A549 (cell line): Measurements from ENCODE around the gene CA12. TPM values are rescaled to one million over a fixed set of nuclear protein-coding genes. Genes with fewer than 3 reads are reported as not detected.

Experiments used
- ATAC-seq, 2 experiments: fragments of 200-7000 bp in 1 of 2; fragments of >200 bp in 1 of 2; cut with Nextera tagmentation in 1 of 2; cut with Tn5 transposase in 1 of 2; 3 replicates each; pipeline versions ENCODE4 v1.8.0 to v1.9.1; 2018 to 2020; ENCODE audit warnings: mild to moderate bottlenecking in 1 of 2, moderate library complexity in 1 of 2
- CTCF ChIA-PET: fragments of 300-600 bp; sonication (Branson Sonifier 250); formaldehyde crosslinking; extraction: SDS; loops from one replicate; lab custom pipeline; 2021; ENCODE audit warnings: antibody characterized with exemption, inconsistent platforms; lab: Yijun Ruan, JAX
- POLR2A ChIA-PET: fragments of 350-600 bp; formaldehyde crosslinking; extraction: SDS; loops from one replicate; lab custom pipeline; 2021; ENCODE audit warnings: antibody characterized with exemption, inconsistent platforms; lab: Yijun Ruan, JAX
- DNase-seq, 2 experiments: peaks; one replicate each; pipeline versions ENCODE4 v3.0.0 to v3.0.0-alpha.2; 2011 to 2016; ENCODE audit warnings: low read depth in 1 of 2, low spot score in 1 of 2
- FAIRE-seq: peaks from 2 replicates; lab custom pipeline; 2011; peaks lifted over from hg19 to GRCh38; lab: Jason Lieb, UNC
- H3K27ac ChIP-seq, 2 experiments: fragments of >200 bp; sonication (Bioruptor Twin); formaldehyde crosslinking; 3 replicates each; pipeline ENCODE4 v1.5.1; 2016 to 2017
- H3K4me1 ChIP-seq: fragments of >200 bp; sonication (Bioruptor Twin); formaldehyde crosslinking; 3 replicates; pipeline ENCODE4 v1.6.1; 2016
- H3K4me2 ChIP-seq: fragments of >200 bp; sonication (Bioruptor Twin); formaldehyde crosslinking; 3 replicates; pipeline ENCODE4 v1.6.1; 2016
- H3K4me3 ChIP-seq: fragments of >200 bp; sonication (Bioruptor Twin); formaldehyde crosslinking; 3 replicates; pipeline ENCODE4 v1.5.1; 2016
- H3K9me3 ChIP-seq: fragments of >200 bp; sonication (Bioruptor Twin); formaldehyde crosslinking; 3 replicates; pipeline ENCODE4 v1.6.1; 2016
- ATOH8 ChIP-seq: fragments of 250-450 bp; sonication (Bioruptor Pico); IDR thresholded peaks from 2 replicates; pipeline ENCODE4 v1.5.0; 2020; ENCODE audit warnings: low read depth, mild to moderate bottlenecking, moderate library complexity
- BHLHE40 ChIP-seq: IDR thresholded peaks from 2 replicates; pipeline ENCODE4 v1.6.1; 2012; ENCODE audit warnings: low read depth, low read length, inconsistent platforms
- CBX8 ChIP-seq: fragments of 200-600 bp; sonication (generic); IDR thresholded peaks from 2 replicates; pipeline ENCODE4 v1.6.1; 2016
- CEBPB ChIP-seq, 2 experiments: fragments of >200 bp in 1 of 2; sonication (Bioruptor Twin) in 1 of 2; formaldehyde crosslinking in 1 of 2; IDR thresholded peaks; 2 replicates each; pipeline ENCODE4 v1.6.1; 2012 to 2016
- CHD4 ChIP-seq: fragments of 200-600 bp; sonication (generic); IDR thresholded peaks from 2 replicates; pipeline ENCODE4 v1.6.1; 2016; ENCODE audit warnings: antibody characterized with exemption, mild to moderate bottlenecking, borderline replicate concordance
- CTCF ChIP-seq: fragments of >200 bp; sonication (Bioruptor Twin); formaldehyde crosslinking; IDR thresholded peaks from 3 replicates; pipeline ENCODE4 v1.5.1; 2016
- EHMT2 ChIP-seq: fragments of 200-600 bp; sonication (generic); IDR thresholded peaks from 2 replicates; pipeline ENCODE4 v1.6.1; 2016; ENCODE audit warnings: antibody characterized with exemption, low read depth, mild to moderate bottlenecking, moderate library complexity
- EP300 ChIP-seq, 2 experiments: fragments of >200 bp; sonication (Bioruptor Twin); formaldehyde crosslinking; IDR thresholded peaks; 2 replicates in 1 of 2; 3 replicates in 1 of 2; pipeline ENCODE4 v1.6.1; 2016 to 2017
- FOSL2 ChIP-seq, 2 experiments: fragments of 450-650 bp in 1 of 2; fragments of >200 bp in 1 of 2; sonication (Bioruptor Twin) in 1 of 2; formaldehyde crosslinking; IDR thresholded peaks; 2 replicates each; pipeline versions ENCODE4 v1.5.0 to v1.6.1; 2016 to 2020; ENCODE audit warnings: mild to moderate bottlenecking in 1 of 2, moderate library complexity in 1 of 2
- HEYL ChIP-seq: fragments of 250-450 bp; sonication (Bioruptor Pico); IDR thresholded peaks from 2 replicates; pipeline ENCODE4 v1.8.0; 2021; ENCODE audit warnings: mild to moderate bottlenecking, moderate library complexity
- HMGXB4 ChIP-seq: fragments of 250-450 bp; sonication (Bioruptor Pico); IDR thresholded peaks from 2 replicates; pipeline ENCODE4 v1.5.0; 2021; ENCODE audit warnings: mild to moderate bottlenecking, moderate library complexity, borderline replicate concordance
- HOXA7 ChIP-seq: fragments of 250-450 bp; sonication (Bioruptor Pico); IDR thresholded peaks from 2 replicates; pipeline ENCODE4 v1.5.0; 2020; ENCODE audit warnings: mild to moderate bottlenecking, moderate library complexity
- HOXB5 ChIP-seq: fragments of 250-450 bp; sonication (Bioruptor Pico); IDR thresholded peaks from 2 replicates; pipeline ENCODE4 v1.5.0; 2020; ENCODE audit warnings: mild to moderate bottlenecking, moderate library complexity
- JUNB ChIP-seq: fragments of >200 bp; sonication (Bioruptor Twin); formaldehyde crosslinking; IDR thresholded peaks from 2 replicates; pipeline ENCODE4 v1.6.1; 2016
- KDM5A ChIP-seq: fragments of 200-600 bp; sonication (generic); IDR thresholded peaks from 2 replicates; pipeline ENCODE4 v1.6.1; 2016; ENCODE audit warnings: antibody characterized with exemption, mild to moderate bottlenecking
- MAFK ChIP-seq: fragments of 450-650 bp; IDR thresholded peaks from 2 replicates; pipeline ENCODE4 v1.6.1; 2014; ENCODE audit not compliant: partially characterized antibody
- MAX ChIP-seq: IDR thresholded peaks from 2 replicates; pipeline ENCODE4 v1.6.1; 2012
- NFE2L2 ChIP-seq: fragments of 150-350 bp; conservative IDR thresholded peaks from 2 replicates; pipeline ENCODE4 v1.6.1; 2014; ENCODE audit warnings: low read length
- NPAS2 ChIP-seq: fragments of 250-450 bp; sonication (Bioruptor Pico); IDR thresholded peaks from 2 replicates; pipeline ENCODE4 v1.8.0; 2022; ENCODE audit warnings: mild to moderate bottlenecking, moderate library complexity, borderline replicate concordance
- PBX3 ChIP-seq: IDR thresholded peaks from 2 replicates; pipeline ENCODE4 v1.6.1; 2012
- POLR2A ChIP-seq: IDR thresholded peaks from 2 replicates; pipeline ENCODE4 v1.6.1; 2012; ENCODE audit warnings: mild to moderate bottlenecking, low read length
- RAD21 ChIP-seq, 2 experiments: fragments of >200 bp in 1 of 2; sonication (Bioruptor Twin) in 1 of 2; formaldehyde crosslinking in 1 of 2; IDR thresholded peaks in 1 of 2; conservative IDR thresholded peaks in 1 of 2; 2 replicates in 1 of 2; 3 replicates in 1 of 2; pipeline ENCODE4 v1.6.1; 2012 to 2018; ENCODE audit warnings: inconsistent platforms in 1 of 2
- RFX5 ChIP-seq: fragments of 450-650 bp; IDR thresholded peaks from 2 replicates; pipeline ENCODE4 v1.7.1; 2014; ENCODE audit warnings: antibody characterized with exemption, mild to moderate bottlenecking, moderate library complexity
- RNF2 ChIP-seq: fragments of 200-600 bp; sonication (generic); IDR thresholded peaks from 2 replicates; pipeline ENCODE4 v1.6.1; 2016; ENCODE audit warnings: low read depth, mild to moderate bottlenecking, antibody characterized with exemption, moderate library complexity, borderline replicate concordance
- SMC3 ChIP-seq: fragments of >200 bp; sonication (Bioruptor Twin); formaldehyde crosslinking; IDR thresholded peaks from 3 replicates; pipeline ENCODE4 v1.6.1; 2018; ENCODE audit warnings: inconsistent platforms
- SREBF2 ChIP-seq: fragments of 450-650 bp; IDR thresholded peaks from 2 replicates; pipeline ENCODE4 v1.6.1; 2014; ENCODE audit warnings: mild to moderate bottlenecking, moderate library complexity
- USF2 ChIP-seq: fragments of 450-650 bp; IDR thresholded peaks from 2 replicates; pipeline ENCODE4 v1.6.1; 2014; ENCODE audit warnings: antibody characterized with exemption
- ZFP36 ChIP-seq: fragments of 450-650 bp; IDR thresholded peaks from 2 replicates; pipeline ENCODE4 v1.6.1; 2014; ENCODE audit warnings: borderline replicate concordance; ENCODE audit not compliant: partially characterized antibody
- WGBS: methylation state at CpG from one replicate; pipeline ENCODE4 v1.1.6; 2017; ENCODE audit errors: missing lambda C conversion rate; 5-methylcytosine and 5-hydroxymethylcytosine counted together
- polyA plus RNA-seq, 4 experiments: library from polyadenylated mRNA; depleted of rRNA in 3 of 4; stranded (reverse); fragments of >200 nt; fragmentation: RNase III in 1 of 4; extraction: RNeasy Plus Mini Kit Qiagen cat#74134 plus additional on column Dnase treatment in 1 of 4; gene quantifications; 2 replicates in 3 of 4; 3 replicates in 1 of 4; pipeline ENCODE4 v1.2.3, GENCODE V29; 2011 to 2017

CA12 gene
- polyA plus RNA-seq, 2 of the 4 experiments (the other 2 are of a cell fraction) = 129 to 323 TPM

- no peaks in the 10 kb centered on the region for H3K9me3 ChIP-seq
- WGBS = 80% methylated on average over 11 of the region's 11 CpGs
- FAIRE-seq = no peak
- H3K4me1 ChIP-seq = peaks cover 21% of the 10 kb centered on the region; the same call in 2 of the 3 replicates
- TF ChIP-seq PBX3 = no peak
- no peak for TF ChIP-seq RNF2
- TF ChIP-seq HMGXB4 (CRISPR knock-in tag) = no peak
- no peak for TF ChIP-seq MAFK
- TF ChIP-seq ZFP36 = no peak
- no peak for TF ChIP-seq BHLHE40
- TF ChIP-seq CEBPB (IDR thresholded peaks at IDR 0.05) = no peak
- TF ChIP-seq RAD21 (conservative IDR thresholded peaks at IDR 0.05 in 1 of 2, IDR thresholded peaks at IDR 0.05 in 1 of 2) = no peak
- TF ChIP-seq POLR2A = no peak
- no peak for TF ChIP-seq HEYL
- TF ChIP-seq HOXB5 (CRISPR knock-in tag) = no peak
- no peak for TF ChIP-seq HOXA7 (CRISPR knock-in tag)
- no peak for TF ChIP-seq NPAS2 (CRISPR knock-in tag)
- TF ChIP-seq RFX5 = no peak
- no peak for TF ChIP-seq NFE2L2
- no peak for TF ChIP-seq CHD4
- TF ChIP-seq KDM5A = no peak
- peak; percentile 36 to 69; a peak in 3 of 6 replicates for ATAC-seq
- no peak overlapping the region for H3K4me3 ChIP-seq
- POLR2A ChIA-PET = interaction anchor here (0.6 kb wide), 1 partner anchor 32 kb away, joined by 3 read pairs; no protein-coding TSS in a partner anchor
- H3K27ac ChIP-seq = peak overlapping the region; percentile 36 to 70; a peak in 4 of 6 replicates
- DNase-seq = no peak
- no peak overlapping the region for H3K4me2 ChIP-seq
- CTCF ChIA-PET = interaction anchor here (0.6 to 8.0 kb wide), 42 partner anchors 9 to 358 kb away, joined by 3 to 163 read pairs (median 5); partner anchors contain the start of gene CA12
Observed at GRCh38 chr15:63403254-63403945, 21.8 kb upstream of the CA12 start.

- ChIA-PET POLR2A (interaction anchor here (0.6 kb wide), 1 partner anchor 31 kb away, joined by 3 read pairs; no protein-coding TSS in a partner anchor), CTCF (interaction anchor here (0.6 to 8.0 kb wide), 39 partner anchors 11 to 916 kb away, joined by 3 to 163 read pairs (median 4); partner anchors contain the start of gene CA12)
- Histone ChIP-seq H3K4me3 (no peak overlapping the region), H3K27ac (peak overlapping the region; percentile 36 to 70; a peak in 5 of 6 replicates)
- peak; percentile 13 for FAIRE-seq
- DNase-seq = peak; percentile 55 to 57
- ATAC-seq = peak; percentile 79 to 88
- TF ChIP-seq BHLHE40 (no peak), EP300 (IDR thresholded peaks at IDR 0.05) (no peak), ATOH8 (CRISPR knock-in tag) (no peak), CEBPB (IDR thresholded peaks at IDR 0.05) (no peak), FOSL2 (IDR thresholded peaks at IDR 0.05) (no peak), FOSL2 (CRISPR knock-in tag; IDR thresholded peaks at IDR 0.05) (no peak), JUNB (no peak), CBX8 (no peak), EHMT2 (no peak), HEYL (no peak), MAX (no peak), SMC3 (peak; percentile 98), RAD21 (conservative IDR thresholded peaks at IDR 0.05 in 1 of 2, IDR thresholded peaks at IDR 0.05 in 1 of 2) (peak; percentile 94 to 97), USF2 (no peak), CTCF (peak; percentile 94), NFE2L2 (no peak), POLR2A (no peak), SREBF2 (no peak)
- TF ChIP-seq, all 56 proteins: peak for 3
- peaks cover 19% of the 10 kb centered on the region; the same call in 2 of the 3 replicates for H3K4me1 ChIP-seq
- WGBS = 50% methylated on average over 7 of the region's 7 CpGs
- H3K4me2 ChIP-seq = no peak overlapping the region
- H3K9me3 ChIP-seq = no peaks in the 10 kb centered on the region
Observed at GRCh38 chr15:63402498-63403253, 21.0 kb upstream of the CA12 start.
